Spleen (tissue), 11 donors: ENCODE data around the gene HOXD12. TPM values are rescaled to one million over a fixed set of nuclear protein-coding genes. Genes with fewer than 3 reads are reported as not detected.

ENCODE experiments used
- DNase-seq: peaks from one replicate; pipeline ENCODE4 v3.0.0-alpha.2; 2020
- H3K27ac ChIP-seq, 8 donors: fragments of 200-600 bp; sonication (generic) in 7 of 8; 1 replicate in 4 of 8; 2 replicates in 4 of 8; pipeline versions ENCODE4 v1.5.0 to v1.8.0; 2016 to 2021; ENCODE audit warnings: inconsistent platforms in 4 of 8, mild to moderate bottlenecking in 4 of 8, moderate library complexity in 1 of 8
- H3K27me3 ChIP-seq, 7 donors: fragments of 200-600 bp; sonication (generic) in 6 of 7; replicated peaks in 1 of 7; 1 replicate in 4 of 7; 2 replicates in 3 of 7; pipeline versions ENCODE4 v1.5.0 to v1.8.0; 2016 to 2021; ENCODE audit warnings: inconsistent platforms in 3 of 7, mild to moderate bottlenecking in 1 of 7
- H3K36me3 ChIP-seq, 6 donors: fragments of 200-600 bp; sonication (generic) in 5 of 6; 1 replicate in 4 of 6; 2 replicates in 2 of 6; pipeline versions ENCODE4 v1.5.0 to v1.8.0; 2016 to 2021; ENCODE audit warnings: inconsistent platforms in 2 of 6
- H3K4me1 ChIP-seq, 6 donors: fragments of 200-600 bp; sonication (generic) in 5 of 6; 1 replicate in 3 of 6; 2 replicates in 3 of 6; pipeline versions ENCODE4 v1.5.0 to v1.8.0; 2016 to 2021; ENCODE audit warnings: inconsistent platforms in 3 of 6
- H3K4me3 ChIP-seq, 8 donors: fragments of 200-600 bp; sonication (generic) in 7 of 8; 1 replicate in 4 of 8; 2 replicates in 4 of 8; pipeline versions ENCODE4 v1.5.0 to v1.8.0; 2016 to 2021; ENCODE audit warnings: inconsistent platforms in 4 of 8, mild to moderate bottlenecking in 4 of 8, moderate library complexity in 2 of 8
- H3K9me3 ChIP-seq, 8 donors: fragments of 200-600 bp; sonication (generic) in 7 of 8; 1 replicate in 4 of 8; 2 replicates in 4 of 8; pipeline versions ENCODE4 v1.5.0 to v1.8.0; 2016 to 2021; ENCODE audit warnings: inconsistent platforms in 4 of 8
- CTCF ChIP-seq, 11 experiments: fragments of 200-600 bp in 7 of 11; fragments of 450-650 bp in 4 of 11; sonication (generic) in 4 of 11; IDR thresholded peaks in 8 of 11; conservative IDR thresholded peaks in 3 of 11; 1 replicate in 7 of 11; 2 replicates in 4 of 11; pipeline versions ENCODE4 v1.4.0 to v1.8.0; 2016 to 2021; ENCODE audit warnings: antibody characterized with exemption in 11 of 11, inconsistent platforms in 4 of 11, mild to moderate bottlenecking in 1 of 11
- POLR2A ChIP-seq, 3 donors: fragments of 450-650 bp; IDR thresholded peaks; one replicate each; pipeline ENCODE4 v1.5.1; 2017; ENCODE audit warnings: antibody characterized with exemption in 3 of 3, mild to moderate bottlenecking in 1 of 3
- POLR2AphosphoS5 ChIP-seq, 3 donors: sonication (generic); formaldehyde crosslinking; IDR thresholded peaks; one replicate each; pipeline ENCODE4 v1.5.1; 2017; ENCODE audit warnings: antibody characterized with exemption in 3 of 3
- WGBS, 5 donors: extraction: QIAGEN DNeasy Blood & Tissue Kit in 3 of 5; methylation state at CpG; one replicate each; pipeline versions ENCODE4 v1.1.5 to v1.1.7; 2013 to 2018; 5-methylcytosine and 5-hydroxymethylcytosine counted together
- intact Hi-C: fragments of 100-400 bp; cut with DNase I; formaldehyde crosslinking; loops from one replicate; pipeline ENCODE4 v1.15.0; 2023; ENCODE audit warnings: low total_unique reads
- polyA plus RNA-seq, 3 donors: library from polyadenylated mRNA; stranded (reverse); fragments of 200-250 nt; gene quantifications; one replicate each; pipeline ENCODE4 v1.2.1, GENCODE V29; 2013
- total RNA-seq, 7 donors: library from RNA; depleted of rRNA in 3 of 7; stranded (reverse); fragments of >200 nt in 3 of 7; fragmentation: NEBNext Ultra II Directional in 4 of 7; extraction: Animal tissue kit (Norgen Biotek cat#: 25700) in 4 of 7; gene quantifications; one replicate each; pipeline versions ENCODE4 v1.1.0 to v1.2.1, GENCODE V29; 2016 to 2021
- donor health status: healthy with polysubstance abuse.
- donor health status: DM: no; HTN: no; CAD: no; lungs with moderate emphysema.
- donor health status: DM: no; HTN: no; CAD: no.
- donor health status: Bipolar disorder and iron deficiency.
- donor health status: healthy.
- donor health status: DM: no; HTN: no; CAD: no.
- donor health status: DM: yes; HTN: yes; CAD: no.

Gene HOXD12
- total and polyA plus RNA-seq, 10 donors: not detected

GRCh38 chr2:176087330-176088047 lies 12.1 kb upstream of the HOXD12 start:
- intact Hi-C loops: loop anchor here (5.0 kb wide), 1 partner anchor 720 kb away; no protein-coding TSS in a partner anchor
- peaks cover 0 to 20% (median 0%) of the 10 kb centered on the region in 8 donors for H3K9me3 ChIP-seq
- peaks cover 5 to 58% (median 30%) of the 10 kb centered on the region in 6 donors for H3K4me1 ChIP-seq
- H3K27ac ChIP-seq: no peak overlapping the region
- 21 to 23% (median 22%) methylated on average over 29 of the region's 29 CpGs for whole genome bisulfite sequencing, 5 donors
- H3K4me3 ChIP-seq: peak overlapping the region in 6 of 8 donors; percentile 6 to 57 (median 14)
- no peak for TF ChIP-seq CTCF (IDR thresholded peaks at IDR 0.05 in 8 of 11, conservative IDR thresholded peaks at IDR 0.05 in 3 of 11)
- no peak for TF ChIP-seq POLR2A (IDR thresholded peaks at IDR 0.05)
- no peak for TF ChIP-seq POLR2AphosphoS5 (IDR thresholded peaks at IDR 0.05)
- peaks cover 27 to 100% (median 100%) of the 10 kb centered on the region in 7 donors for H3K27me3 ChIP-seq
- no peaks in the 10 kb centered on the region for H3K36me3 ChIP-seq
- DNase-seq: no peak

GRCh38 chr2:176088048-176088936 lies 11.3 kb upstream of the HOXD12 start:
- Histone ChIP-seq H3K4me1 (peaks cover 10 to 58% (median 34%) of the 10 kb centered on the region in 6 donors), H3K27me3 (peaks cover 26 to 100% (median 100%) of the 10 kb centered on the region in 7 donors), H3K36me3 (no peaks in the 10 kb centered on the region), H3K4me3 (peak overlapping the region in 6 of 8 donors; percentile 6 to 57 (median 14)), H3K27ac (no peak overlapping the region), H3K9me3 (peaks cover 0 to 12% (median 0%) of the 10 kb centered on the region in 8 donors)
- TF ChIP-seq POLR2A (IDR thresholded peaks at IDR 0.05): no peak
- TF ChIP-seq CTCF (IDR thresholded peaks at IDR 0.05 in 8 of 11, conservative IDR thresholded peaks at IDR 0.05 in 3 of 11): peak in 9 of 11 experiments; percentile 29 to 67 (median 49)
- TF ChIP-seq POLR2AphosphoS5 (IDR thresholded peaks at IDR 0.05): peak in 2 of 3 donors; percentile 37 to 61
- 4 to 8% (median 5%) methylated on average over 32 to 49 of the region's 49 CpGs for WGBS, 5 donors
- intact Hi-C loops: loop anchor here (5.0 kb wide), 1 partner anchor 721 kb away; no protein-coding TSS in a partner anchor
- no peak for DNase-seq

- H3K36me3 ChIP-seq: no peaks in the 10 kb centered on the region
- peaks cover 0 to 3% (median 0%) of the 10 kb centered on the region in 8 donors for H3K9me3 ChIP-seq
- TF ChIP-seq CTCF (IDR thresholded peaks at IDR 0.05 in 8 of 11, conservative IDR thresholded peaks at IDR 0.05 in 3 of 11) (no peak), POLR2AphosphoS5 (IDR thresholded peaks at IDR 0.05) (no peak), POLR2A (IDR thresholded peaks at IDR 0.05) (no peak)
- intact Hi-C loops: loop anchor here (5.0 kb wide), 1 partner anchor 722 kb away; no protein-coding TSS in a partner anchor
- no peak for DNase-seq
- H3K27me3 ChIP-seq: peaks cover 28 to 100% (median 100%) of the 10 kb centered on the region in 7 donors
- peaks cover 13 to 58% (median 34%) of the 10 kb centered on the region in 6 donors for H3K4me1 ChIP-seq
- no peak overlapping the region for H3K27ac ChIP-seq
- no peak overlapping the region for H3K4me3 ChIP-seq
- WGBS, 5 donors: 5 to 11% (median 7%) methylated on average over 6 of the region's 6 CpGs
Observed at GRCh38 chr2:176088937-176089842, 10.4 kb upstream of the HOXD12 start.
